ENCODE data around the gene FOSL1.

Gene FOSL1

GRCh38 chr11:65854852-65855837, 45.0 kb downstream of the FOSL1 start:
- Histone ChIP-seq H3K27me3 (ENCODE audit: insufficient read depth, low read depth) (no peaks in the 10 kb centered on the region), H3K4me3 (IDR thresholded peaks at IDR 0.05; ENCODE audit: insufficient read depth, low read depth, low read length) (no peak overlapping the region), H3K9ac (no peak overlapping the region), H3K4me1 (ENCODE audit: low read depth, poor library complexity, severe bottlenecking) (peaks cover 20% of the 10 kb centered on the region), H3K27ac (no peak overlapping the region), H3K79me2 (ENCODE audit: insufficient read depth, low read depth) (peaks cover 35% of the 10 kb centered on the region), H3K36me3 (ENCODE audit: insufficient read depth) (peaks cover 13% of the 10 kb centered on the region; the same call in 1 of the 2 replicates), H4K20me1 (ENCODE audit: insufficient read depth) (peaks cover 10% of the 10 kb centered on the region), H2AFZ (ENCODE audit: low read depth) (no peak overlapping the region), H3K4me2 (no peak overlapping the region; the same call in 1 of the 2 replicates)
- TF ChIP-seq, protein P1, sequence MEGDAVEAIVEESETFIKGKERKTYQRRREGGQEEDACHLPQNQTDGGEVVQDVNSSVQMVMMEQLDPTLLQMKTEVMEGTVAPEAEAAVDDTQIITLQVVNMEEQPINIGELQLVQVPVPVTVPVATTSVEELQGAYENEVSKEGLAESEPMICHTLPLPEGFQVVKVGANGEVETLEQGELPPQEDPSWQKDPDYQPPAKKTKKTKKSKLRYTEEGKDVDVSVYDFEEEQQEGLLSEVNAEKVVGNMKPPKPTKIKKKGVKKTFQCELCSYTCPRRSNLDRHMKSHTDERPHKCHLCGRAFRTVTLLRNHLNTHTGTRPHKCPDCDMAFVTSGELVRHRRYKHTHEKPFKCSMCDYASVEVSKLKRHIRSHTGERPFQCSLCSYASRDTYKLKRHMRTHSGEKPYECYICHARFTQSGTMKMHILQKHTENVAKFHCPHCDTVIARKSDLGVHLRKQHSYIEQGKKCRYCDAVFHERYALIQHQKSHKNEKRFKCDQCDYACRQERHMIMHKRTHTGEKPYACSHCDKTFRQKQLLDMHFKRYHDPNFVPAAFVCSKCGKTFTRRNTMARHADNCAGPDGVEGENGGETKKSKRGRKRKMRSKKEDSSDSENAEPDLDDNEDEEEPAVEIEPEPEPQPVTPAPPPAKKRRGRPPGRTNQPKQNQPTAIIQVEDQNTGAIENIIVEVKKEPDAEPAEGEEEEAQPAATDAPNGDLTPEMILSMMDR (conservative IDR thresholded peaks at IDR 0.05; ENCODE audit: low read depth, low read length): no peak

- Histone ChIP-seq H3K36me3 (ENCODE audit: insufficient read depth) (peaks cover 13% of the 10 kb centered on the region; the same call in 1 of the 2 replicates), H3K4me2 (no peak overlapping the region), H3K27me3 (ENCODE audit: insufficient read depth, low read depth) (no peaks in the 10 kb centered on the region), H3K4me1 (ENCODE audit: low read depth, poor library complexity, severe bottlenecking) (peaks cover 20% of the 10 kb centered on the region), H3K4me3 (IDR thresholded peaks at IDR 0.05; ENCODE audit: insufficient read depth, low read depth, low read length) (no peak overlapping the region), H4K20me1 (ENCODE audit: insufficient read depth) (peaks cover 10% of the 10 kb centered on the region), H3K27ac (no peak overlapping the region), H3K9ac (no peak overlapping the region), H2AFZ (ENCODE audit: low read depth) (no peak overlapping the region), H3K79me2 (ENCODE audit: insufficient read depth, low read depth) (peaks cover 35% of the 10 kb centered on the region)
- TF ChIP-seq, protein P1 (conservative IDR thresholded peaks at IDR 0.05; ENCODE audit: low read depth, low read length): no peak
These were observed 46.0 kb downstream of the FOSL1 start for GRCh38 chr11:65854161-65854592.

GRCh38 chr11:65853246-65853979, 46.8 kb downstream of the FOSL1 start:
- Histone ChIP-seq H3K79me2 (ENCODE audit: insufficient read depth, low read depth) (peaks cover 35% of the 10 kb centered on the region), H4K20me1 (ENCODE audit: insufficient read depth) (peaks cover 10% of the 10 kb centered on the region), H3K36me3 (ENCODE audit: insufficient read depth) (peaks cover 13% of the 10 kb centered on the region; the same call in 1 of the 2 replicates)

More at GRCh38 chr11:65853246-65853979, 46.8 kb downstream of the FOSL1 start:
- no peak overlapping the region for H2AFZ ChIP-seq (ENCODE audit: low read depth)
- no peaks in the 10 kb centered on the region for H3K27me3 ChIP-seq (ENCODE audit: insufficient read depth, low read depth)
- H3K4me1 ChIP-seq (ENCODE audit: low read depth, poor library complexity, severe bottlenecking): peaks cover 15% of the 10 kb centered on the region
- H3K4me3 ChIP-seq (IDR thresholded peaks at IDR 0.05; ENCODE audit: insufficient read depth, low read depth, low read length): no peak overlapping the region
- H3K27ac ChIP-seq: no peak overlapping the region
- H3K4me2 ChIP-seq: no peak overlapping the region
- H3K9ac ChIP-seq: no peak overlapping the region
- TF ChIP-seq, protein P1 (conservative IDR thresholded peaks at IDR 0.05; ENCODE audit: low read depth, low read length): no peak
